Ishikawa (cell line): ENCODE measurements around the gene GOLT1A.

Experiments used
- CEBPB ChIP-seq: IDR thresholded peaks from 2 replicates; pipeline ENCODE4 v1.6.1; 2012
- CREB1 ChIP-seq: IDR thresholded peaks from 2 replicates; pipeline ENCODE4 v1.6.1; 2012; ENCODE audit warnings: low read depth
- EGR1 ChIP-seq: IDR thresholded peaks from 2 replicates; pipeline ENCODE4 v1.6.1; 2012
- EP300 ChIP-seq: IDR thresholded peaks from 2 replicates; pipeline ENCODE4 v1.6.1; 2012; ENCODE audit warnings: borderline replicate concordance
- FOXM1 ChIP-seq: IDR thresholded peaks from 2 replicates; pipeline ENCODE4 v1.6.1; 2012; ENCODE audit warnings: low read depth, borderline replicate concordance
- MAX ChIP-seq: IDR thresholded peaks from 2 replicates; pipeline ENCODE4 v1.6.1; 2012
- RAD21 ChIP-seq: IDR thresholded peaks from 2 replicates; pipeline ENCODE4 v1.6.1; 2012; ENCODE audit warnings: low read depth
- TAF1 ChIP-seq: IDR thresholded peaks from 2 replicates; pipeline ENCODE4 v1.6.1; 2012; ENCODE audit warnings: low read depth, mild to moderate bottlenecking
- TCF12 ChIP-seq: IDR thresholded peaks from 2 replicates; pipeline ENCODE4 v1.6.1; 2012; ENCODE audit warnings: low read depth
- TEAD4 ChIP-seq: IDR thresholded peaks from 2 replicates; pipeline ENCODE4 v1.6.1; 2012
- YY1 ChIP-seq: IDR thresholded peaks from 2 replicates; pipeline ENCODE4 v1.6.1; 2012; ENCODE audit warnings: low read depth
- ZBTB7A ChIP-seq: IDR thresholded peaks from 2 replicates; pipeline ENCODE4 v1.6.1; 2012; ENCODE audit warnings: low read depth
- TF ChIP-seq, protein P1 (sequence below): IDR thresholded peaks from 2 replicates; pipeline ENCODE4 v1.6.1; 2012
- TF ChIP-seq, protein P2 (sequence below): IDR thresholded peaks from 2 replicates; pipeline ENCODE4 v1.6.1; 2012; ENCODE audit warnings: low read depth, mild to moderate bottlenecking

The GOLT1A gene

DNA sequence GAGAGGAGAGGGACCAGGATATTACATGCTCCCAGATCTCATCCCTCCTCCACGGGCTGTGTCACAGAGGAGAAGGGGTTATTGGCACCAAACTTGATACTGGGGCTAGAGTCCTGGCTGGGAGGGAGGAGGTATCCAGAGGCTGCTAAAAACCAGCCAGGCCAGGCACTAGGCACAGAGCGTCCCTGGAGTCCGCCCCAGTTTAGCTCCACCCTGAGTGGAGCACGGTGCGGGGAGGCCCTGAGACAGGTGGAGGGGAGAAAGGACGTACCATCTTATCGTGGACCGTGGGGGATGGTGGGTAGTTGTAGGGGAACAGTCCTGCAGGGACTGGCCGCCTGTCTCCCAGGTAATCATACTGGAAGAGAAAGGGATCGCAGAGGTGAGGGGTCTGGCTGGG, 42.7 kb upstream of the GOLT1A start:
- TF ChIP-seq TCF12 (no peak), MAX (no peak), ZBTB7A (no peak), FOXM1 (no peak), CEBPB (no peak)

GRCh38 chr1:204255966-204256365, 42.2 kb upstream of the GOLT1A start:
- TF ChIP-seq FOXM1 (no peak), RAD21 (no peak)

GRCh38 chr1:204255225-204255624, 41.4 kb upstream of the GOLT1A start:
- TF ChIP-seq YY1: no peak
- TF ChIP-seq, protein P1, sequence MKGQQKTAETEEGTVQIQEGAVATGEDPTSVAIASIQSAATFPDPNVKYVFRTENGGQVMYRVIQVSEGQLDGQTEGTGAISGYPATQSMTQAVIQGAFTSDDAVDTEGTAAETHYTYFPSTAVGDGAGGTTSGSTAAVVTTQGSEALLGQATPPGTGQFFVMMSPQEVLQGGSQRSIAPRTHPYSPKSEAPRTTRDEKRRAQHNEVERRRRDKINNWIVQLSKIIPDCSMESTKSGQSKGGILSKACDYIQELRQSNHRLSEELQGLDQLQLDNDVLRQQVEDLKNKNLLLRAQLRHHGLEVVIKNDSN: no peak
- TF ChIP-seq MAX: no peak
- no peak for TF ChIP-seq CEBPB
- TF ChIP-seq, protein P2, sequence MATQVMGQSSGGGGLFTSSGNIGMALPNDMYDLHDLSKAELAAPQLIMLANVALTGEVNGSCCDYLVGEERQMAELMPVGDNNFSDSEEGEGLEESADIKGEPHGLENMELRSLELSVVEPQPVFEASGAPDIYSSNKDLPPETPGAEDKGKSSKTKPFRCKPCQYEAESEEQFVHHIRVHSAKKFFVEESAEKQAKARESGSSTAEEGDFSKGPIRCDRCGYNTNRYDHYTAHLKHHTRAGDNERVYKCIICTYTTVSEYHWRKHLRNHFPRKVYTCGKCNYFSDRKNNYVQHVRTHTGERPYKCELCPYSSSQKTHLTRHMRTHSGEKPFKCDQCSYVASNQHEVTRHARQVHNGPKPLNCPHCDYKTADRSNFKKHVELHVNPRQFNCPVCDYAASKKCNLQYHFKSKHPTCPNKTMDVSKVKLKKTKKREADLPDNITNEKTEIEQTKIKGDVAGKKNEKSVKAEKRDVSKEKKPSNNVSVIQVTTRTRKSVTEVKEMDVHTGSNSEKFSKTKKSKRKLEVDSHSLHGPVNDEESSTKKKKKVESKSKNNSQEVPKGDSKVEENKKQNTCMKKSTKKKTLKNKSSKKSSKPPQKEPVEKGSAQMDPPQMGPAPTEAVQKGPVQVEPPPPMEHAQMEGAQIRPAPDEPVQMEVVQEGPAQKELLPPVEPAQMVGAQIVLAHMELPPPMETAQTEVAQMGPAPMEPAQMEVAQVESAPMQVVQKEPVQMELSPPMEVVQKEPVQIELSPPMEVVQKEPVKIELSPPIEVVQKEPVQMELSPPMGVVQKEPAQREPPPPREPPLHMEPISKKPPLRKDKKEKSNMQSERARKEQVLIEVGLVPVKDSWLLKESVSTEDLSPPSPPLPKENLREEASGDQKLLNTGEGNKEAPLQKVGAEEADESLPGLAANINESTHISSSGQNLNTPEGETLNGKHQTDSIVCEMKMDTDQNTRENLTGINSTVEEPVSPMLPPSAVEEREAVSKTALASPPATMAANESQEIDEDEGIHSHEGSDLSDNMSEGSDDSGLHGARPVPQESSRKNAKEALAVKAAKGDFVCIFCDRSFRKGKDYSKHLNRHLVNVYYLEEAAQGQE: no peak
- no peak for TF ChIP-seq EGR1
- TF ChIP-seq TAF1: no peak
- no peak for TF ChIP-seq EP300
- no peak for TF ChIP-seq FOXM1
- no peak for TF ChIP-seq TEAD4
- TF ChIP-seq ZBTB7A: no peak
- TF ChIP-seq RAD21: no peak
- TF ChIP-seq TCF12: no peak

GRCh38 chr1:204254031-204254661, 40.4 kb upstream of the GOLT1A start:
- no peak for TF ChIP-seq FOXM1
- TF ChIP-seq CEBPB: peak; percentile 41; the same call in 1 of the 2 replicates

GRCh38 chr1:204251926-204252689, 38.3 kb upstream of the GOLT1A start:
- TF ChIP-seq CREB1 (no peak), TAF1 (no peak), YY1 (no peak), ZBTB7A (no peak), MAX (no peak), CEBPB (no peak), TCF12 (no peak), TEAD4 (no peak), EGR1 (no peak)
- TF ChIP-seq, protein P2: no peak

- TF ChIP-seq EP300: no peak
- no peak for TF ChIP-seq RAD21
- no peak for TF ChIP-seq TEAD4
- no peak for TF ChIP-seq CEBPB
- no peak for TF ChIP-seq ZBTB7A
- no peak for TF ChIP-seq TCF12
- no peak for TF ChIP-seq YY1
- TF ChIP-seq, protein P1: no peak
- TF ChIP-seq EGR1: no peak
- TF ChIP-seq TAF1: no peak
- TF ChIP-seq MAX: no peak
Measured at GRCh38 chr1:204251286-204251685, 37.5 kb upstream of the GOLT1A start.
